Upper lobe of right lung (tissue), 1 donor: ENCODE data around the gene ZDHHC11. TPM values are rescaled to one million over a fixed set of nuclear protein-coding genes. Genes with fewer than 3 reads are reported as not detected.

Experiments used
- ATAC-seq: fragments of 200-7000 bp; cut with Tn5 transposase; one replicate; pipeline ENCODE4 v1.9.1; 2020; ENCODE audit warnings: mild to moderate bottlenecking, moderate library complexity
- DNase-seq: peaks from one replicate; pipeline ENCODE4 v3.0.0-alpha.2; 2020
- H3K27ac ChIP-seq: fragments of 200-600 bp; one replicate; pipeline ENCODE4 v1.8.0; 2022
- H3K27me3 ChIP-seq: fragments of 200-600 bp; one replicate; pipeline ENCODE4 v1.8.0; 2022; ENCODE audit warnings: mild to moderate bottlenecking
- H3K36me3 ChIP-seq: fragments of 200-600 bp; one replicate; pipeline ENCODE4 v1.8.0; 2022
- H3K4me1 ChIP-seq: fragments of 200-600 bp; one replicate; pipeline ENCODE4 v1.8.0; 2022
- H3K4me3 ChIP-seq: fragments of 200-600 bp; one replicate; pipeline ENCODE4 v1.8.0; 2022; ENCODE audit warnings: mild to moderate bottlenecking
- H3K9me3 ChIP-seq: fragments of 200-600 bp; one replicate; pipeline ENCODE4 v1.8.0; 2022
- CTCF ChIP-seq: fragments of 200-600 bp; IDR thresholded peaks from one replicate; pipeline ENCODE4 v1.8.0; 2022; ENCODE audit warnings: antibody characterized with exemption
- intact Hi-C: fragments of 100-400 bp; cut with DNase I; formaldehyde crosslinking; loops from one replicate; pipeline ENCODE4 v1.11.0; 2022
- total RNA-seq: library from RNA; stranded (reverse); fragmentation: NEBNext Ultra II Directional; extraction: Animal tissue kit (Norgen Biotek cat#: 25700); gene quantifications from one replicate; pipeline ENCODE4 v1.2.1, GENCODE V29; 2021
- donor health status: DM: no; HTN: yes; CAD: no; lungs with severe emphysema.

The ZDHHC11 gene
- total RNA-seq, 1 donor from 2014 or later = 12.6 TPM

GRCh38 chr5:761854-762710 lies 88.7 kb downstream of the ZDHHC11 start:
- no peak overlapping the region for H3K4me3 ChIP-seq
- no peaks in the 10 kb centered on the region for H3K9me3 ChIP-seq
- peaks cover 24% of the 10 kb centered on the region for H3K4me1 ChIP-seq
- DNase-seq (peak; percentile 92), ATAC-seq (peak; percentile 83)
- no peaks in the 10 kb centered on the region for H3K27me3 ChIP-seq
- TF ChIP-seq CTCF = no peak
- H3K36me3 ChIP-seq = no peaks in the 10 kb centered on the region
- H3K27ac ChIP-seq = no peak overlapping the region
- intact Hi-C loops = no loop called here

- intact Hi-C loops = no loop called here
- peak overlapping the region; percentile 24 for H3K27ac ChIP-seq
These were observed 89.6 kb downstream of the ZDHHC11 start for GRCh38 chr5:761059-761771.

GRCh38 chr5:760363-761058 lies 90.3 kb downstream of the ZDHHC11 start:
- H3K4me1 ChIP-seq = peaks cover 24% of the 10 kb centered on the region
- H3K36me3 ChIP-seq = no peaks in the 10 kb centered on the region
- no peak for TF ChIP-seq CTCF
- no peak overlapping the region for H3K4me3 ChIP-seq
- no peaks in the 10 kb centered on the region for H3K27me3 ChIP-seq
- DNase-seq = peak; percentile 56
- intact Hi-C loops = no loop called here
- no peaks in the 10 kb centered on the region for H3K9me3 ChIP-seq
- peak overlapping the region; percentile 64 for H3K27ac ChIP-seq
- ATAC-seq = no peak

More at GRCh38 chr5:761059-761771, 89.6 kb downstream of the ZDHHC11 start:
- H3K4me3 ChIP-seq = no peak overlapping the region
- H3K9me3 ChIP-seq = no peaks in the 10 kb centered on the region
- no peaks in the 10 kb centered on the region for H3K27me3 ChIP-seq
- DNase-seq (peak; percentile 58), ATAC-seq (no peak)
- no peaks in the 10 kb centered on the region for H3K36me3 ChIP-seq
- peaks cover 24% of the 10 kb centered on the region for H3K4me1 ChIP-seq
- no peak for TF ChIP-seq CTCF

GRCh38 chr5:759781-760362 lies 90.9 kb downstream of the ZDHHC11 start:
- ATAC-seq (no peak), DNase-seq (peak; percentile 38)
- intact Hi-C loops = no loop called here
- peak overlapping the region; percentile 64 for H3K27ac ChIP-seq
- no peaks in the 10 kb centered on the region for H3K27me3 ChIP-seq
- H3K9me3 ChIP-seq = no peaks in the 10 kb centered on the region
- no peaks in the 10 kb centered on the region for H3K36me3 ChIP-seq
- no peak for TF ChIP-seq CTCF
- peaks cover 24% of the 10 kb centered on the region for H3K4me1 ChIP-seq
- H3K4me3 ChIP-seq = no peak overlapping the region

- no peak for TF ChIP-seq CTCF
- no peaks in the 10 kb centered on the region for H3K36me3 ChIP-seq
- H3K4me1 ChIP-seq = peaks cover 24% of the 10 kb centered on the region
- ATAC-seq (peak; percentile 67), DNase-seq (peak; percentile 79)
- H3K4me3 ChIP-seq = no peak overlapping the region
- intact Hi-C loops = no loop called here
- H3K9me3 ChIP-seq = no peaks in the 10 kb centered on the region
- H3K27ac ChIP-seq = peak overlapping the region; percentile 64
- H3K27me3 ChIP-seq = no peaks in the 10 kb centered on the region
These were observed 91.6 kb downstream of the ZDHHC11 start for GRCh38 chr5:759111-759751.
